ENCODE data around the gene ZNF436. TPM values are rescaled to one million over a fixed set of nuclear protein-coding genes. Genes with fewer than 3 reads are reported as not detected.

The ZNF436 gene
- total and polyA plus RNA-seq, 9 of the 15 experiments (the other 6 are each of a cell fraction or from before 2014, with no cell fraction given): 2.1 to 11.3 (median 6.8) TPM

DNA sequence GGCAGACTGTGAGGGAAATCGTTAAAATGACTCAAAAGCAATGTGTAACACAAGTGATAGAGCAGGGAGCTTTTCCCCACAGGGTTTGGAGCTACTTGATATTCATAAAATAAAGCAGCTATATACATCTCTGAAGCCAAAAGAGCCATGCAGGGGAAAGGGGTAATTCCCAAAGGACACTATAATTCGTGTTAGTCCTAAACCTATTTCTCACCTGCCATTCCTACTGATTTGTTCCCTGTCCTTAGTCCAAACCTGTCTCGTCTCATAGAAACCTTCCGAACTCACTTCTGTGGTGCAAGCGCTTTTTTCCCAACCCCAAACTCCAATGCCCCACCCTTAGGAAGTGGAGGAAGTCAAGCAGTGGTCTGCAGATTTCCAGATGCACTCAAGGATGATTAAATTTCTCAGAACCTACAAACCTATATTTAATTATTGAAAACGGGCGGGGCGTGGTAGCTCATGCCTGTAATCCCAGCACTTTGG, 24.6 kb downstream of the ZNF436 start (continued):
- TF ChIP-seq, protein P1, sequence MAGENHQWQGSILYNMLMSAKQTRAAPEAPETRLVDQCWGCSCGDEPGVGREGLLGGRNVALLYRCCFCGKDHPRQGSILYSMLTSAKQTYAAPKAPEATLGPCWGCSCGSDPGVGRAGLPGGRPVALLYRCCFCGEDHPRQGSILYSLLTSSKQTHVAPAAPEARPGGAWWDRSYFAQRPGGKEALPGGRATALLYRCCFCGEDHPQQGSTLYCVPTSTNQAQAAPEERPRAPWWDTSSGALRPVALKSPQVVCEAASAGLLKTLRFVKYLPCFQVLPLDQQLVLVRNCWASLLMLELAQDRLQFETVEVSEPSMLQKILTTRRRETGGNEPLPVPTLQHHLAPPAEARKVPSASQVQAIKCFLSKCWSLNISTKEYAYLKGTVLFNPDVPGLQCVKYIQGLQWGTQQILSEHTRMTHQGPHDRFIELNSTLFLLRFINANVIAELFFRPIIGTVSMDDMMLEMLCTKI (IDR thresholded peaks at IDR 0.05; ENCODE audit: partially characterized antibody): no peak
- TF ChIP-seq MED1 (CRISPR knock-in tag; IDR thresholded peaks at IDR 0.05; ENCODE audit: borderline replicate concordance) (no peak), TCF3 (CRISPR knock-in tag; IDR thresholded peaks at IDR 0.05) (no peak; the same call in 1 of the 2 replicates), SAFB2 (IDR thresholded peaks at IDR 0.05; ENCODE audit: borderline replicate concordance, low read depth, low read length, severe bottlenecking) (no peak), ZFX (CRISPR knock-in tag; IDR thresholded peaks at IDR 0.05) (no peak), SRSF3 (IDR thresholded peaks at IDR 0.05; ENCODE audit: insufficient read depth, low read length) (no peak), PRMT5 (CRISPR knock-in tag; IDR thresholded peaks at IDR 0.05) (no peak), FOXA1 (IDR thresholded peaks at IDR 0.05; ENCODE audit: borderline replicate concordance) (no peak), CHD1 (IDR thresholded peaks at IDR 0.05; ENCODE audit: low read length) (peak; percentile 47), ILK (tag; IDR thresholded peaks at IDR 0.05; ENCODE audit: borderline replicate concordance, low read depth) (no peak), ZBTB7A (IDR thresholded peaks at IDR 0.05; ENCODE audit: borderline replicate concordance, control insufficient read depth, low read depth, low read length) (no peak), ZNF589 (CRISPR knock-in tag; IDR thresholded peaks at IDR 0.05; ENCODE audit: low read depth) (0 out of 2 replicates have a peak, but pooled peaks have one; percentile 11), E2F4 (CRISPR knock-in tag; IDR thresholded peaks at IDR 0.05; ENCODE audit: low read depth) (no peak), FOXK1 (CRISPR knock-in tag; IDR thresholded peaks at IDR 0.05; ENCODE audit: borderline replicate concordance) (0 out of 2 replicates have a peak, but pooled peaks have one; percentile 9), USF2 (CRISPR knock-in tag; IDR thresholded peaks at IDR 0.05) (no peak), POLR2A (conservative IDR thresholded peaks at IDR 0.05) (no peak)
- TF ChIP-seq, protein P2, sequence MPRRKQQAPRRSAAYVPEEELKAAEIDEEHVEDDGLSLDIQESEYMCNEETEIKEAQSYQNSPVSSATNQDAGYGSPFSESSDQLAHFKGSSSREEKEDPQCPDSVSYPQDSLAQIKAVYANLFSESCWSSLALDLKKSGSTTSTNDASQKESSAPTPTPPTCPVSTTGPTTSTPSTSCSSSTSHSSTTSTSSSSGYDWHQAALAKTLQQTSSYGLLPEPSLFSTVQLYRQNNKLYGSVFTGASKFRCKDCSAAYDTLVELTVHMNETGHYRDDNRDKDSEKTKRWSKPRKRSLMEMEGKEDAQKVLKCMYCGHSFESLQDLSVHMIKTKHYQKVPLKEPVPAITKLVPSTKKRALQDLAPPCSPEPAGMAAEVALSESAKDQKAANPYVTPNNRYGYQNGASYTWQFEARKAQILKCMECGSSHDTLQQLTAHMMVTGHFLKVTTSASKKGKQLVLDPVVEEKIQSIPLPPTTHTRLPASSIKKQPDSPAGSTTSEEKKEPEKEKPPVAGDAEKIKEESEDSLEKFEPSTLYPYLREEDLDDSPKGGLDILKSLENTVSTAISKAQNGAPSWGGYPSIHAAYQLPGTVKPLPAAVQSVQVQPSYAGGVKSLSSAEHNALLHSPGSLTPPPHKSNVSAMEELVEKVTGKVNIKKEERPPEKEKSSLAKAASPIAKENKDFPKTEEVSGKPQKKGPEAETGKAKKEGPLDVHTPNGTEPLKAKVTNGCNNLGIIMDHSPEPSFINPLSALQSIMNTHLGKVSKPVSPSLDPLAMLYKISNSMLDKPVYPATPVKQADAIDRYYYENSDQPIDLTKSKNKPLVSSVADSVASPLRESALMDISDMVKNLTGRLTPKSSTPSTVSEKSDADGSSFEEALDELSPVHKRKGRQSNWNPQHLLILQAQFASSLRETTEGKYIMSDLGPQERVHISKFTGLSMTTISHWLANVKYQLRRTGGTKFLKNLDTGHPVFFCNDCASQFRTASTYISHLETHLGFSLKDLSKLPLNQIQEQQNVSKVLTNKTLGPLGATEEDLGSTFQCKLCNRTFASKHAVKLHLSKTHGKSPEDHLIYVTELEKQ (CRISPR knock-in tag; IDR thresholded peaks at IDR 0.05): no peak
